Thyroid gland (tissue), 4 donors: ENCODE data around the gene PLCD1. TPM values are rescaled to one million over a fixed set of nuclear protein-coding genes. Genes with fewer than 3 reads are reported as not detected.

ENCODE experiments used
- DNase-seq, 2 donors: peaks; one replicate each; pipeline ENCODE4 v3.0.0-alpha.2; 2019
- H3K27ac ChIP-seq, 3 donors: fragments of 200-600 bp; sonication (generic); 1 replicate in 2 of 3; 2 replicates in 1 of 3; pipeline ENCODE4 v1.5.1; 2016 to 2019; ENCODE audit warnings: mild to moderate bottlenecking in 1 of 3, moderate library complexity in 1 of 3
- H3K27me3 ChIP-seq: fragments of 200-600 bp; sonication (generic); one replicate; pipeline ENCODE4 v1.5.1; 2019
- H3K36me3 ChIP-seq, 2 donors: fragments of 200-600 bp; sonication (generic); one replicate each; pipeline ENCODE4 v1.5.1; 2016 to 2019
- H3K4me1 ChIP-seq, 2 donors: fragments of 200-600 bp; sonication (generic); one replicate each; pipeline ENCODE4 v1.5.1; 2017 to 2019
- H3K4me3 ChIP-seq, 3 donors: fragments of 200-600 bp; sonication (generic); replicated peaks in 1 of 3; 1 replicate in 2 of 3; 2 replicates in 1 of 3; pipeline ENCODE4 v1.5.1; 2016; ENCODE audit warnings: mild to moderate bottlenecking in 1 of 3
- H3K9me3 ChIP-seq: fragments of 200-600 bp; sonication (generic); one replicate; pipeline ENCODE4 v1.5.1; 2017
- CTCF ChIP-seq, 6 experiments: fragments of 200-600 bp in 3 of 6; fragments of 450-650 bp in 3 of 6; sonication (generic) in 3 of 6; IDR thresholded peaks; one replicate each; pipeline ENCODE4 v1.5.1; 2016 to 2019; ENCODE audit warnings: antibody characterized with exemption in 6 of 6, mild to moderate bottlenecking in 2 of 6, inconsistent platforms in 1 of 6, moderate library complexity in 1 of 6
- POLR2A ChIP-seq, 2 donors: fragments of 450-650 bp; IDR thresholded peaks; one replicate each; pipeline ENCODE4 v1.6.1; 2017; ENCODE audit warnings: antibody characterized with exemption in 2 of 2, mild to moderate bottlenecking in 2 of 2, moderate library complexity in 1 of 2
- WGBS, 2 donors: methylation state at CpG; one replicate each; pipeline ENCODE4 v1.1.5; 2017; 5-methylcytosine and 5-hydroxymethylcytosine counted together
- intact Hi-C: fragments of 100-400 bp; cut with DNase I; formaldehyde crosslinking; loops from one replicate; pipeline ENCODE4 v1.15.1; 2023
- total RNA-seq, 4 donors: library from RNA; depleted of rRNA; stranded (reverse); fragments of >200 nt; gene quantifications; one replicate each; pipeline ENCODE4 v1.2.3, GENCODE V29; 2016

Gene PLCD1
- total RNA-seq, 4 donors from 2014 or later: 13.8 to 19.9 (median 16.0) TPM

- peak; percentile 21 to 72 (median 68) for TF ChIP-seq CTCF (IDR thresholded peaks at IDR 0.05)
- no peak for TF ChIP-seq POLR2A (IDR thresholded peaks at IDR 0.05)
- H3K27me3 ChIP-seq: no peaks in the 10 kb centered on the region
- DNase-seq: peak; percentile 82 to 86
- intact Hi-C loops: no loop called here
- peak overlapping the region in 2 of 3 donors; percentile 61 to 80 for H3K27ac ChIP-seq
- H3K36me3 ChIP-seq: peaks cover 0 to 14% of the 10 kb centered on the region in 2 donors
- 55 to 61% methylated on average over 13 to 14 of the region's 14 CpGs for WGBS, 2 donors
- no peak overlapping the region for H3K4me3 ChIP-seq
- H3K4me1 ChIP-seq: peaks cover 20 to 27% of the 10 kb centered on the region in 2 donors
- H3K9me3 ChIP-seq: no peaks in the 10 kb centered on the region
These were observed 24.9 kb downstream of the PLCD1 start for GRCh38 chr3:38004415-38005075.

GRCh38 chr3:38003817-38004414 is 25.5 kb downstream of the PLCD1 start:
- intact Hi-C loops: no loop called here
- peak overlapping the region in 2 of 3 donors; percentile 41 to 80 for H3K27ac ChIP-seq
- H3K9me3 ChIP-seq: no peaks in the 10 kb centered on the region
- H3K36me3 ChIP-seq: peaks cover 0 to 14% of the 10 kb centered on the region in 2 donors
- peaks cover 20 to 27% of the 10 kb centered on the region in 2 donors for H3K4me1 ChIP-seq
- WGBS, 2 donors: 63 to 82% methylated on average over 7 to 8 of the region's 11 CpGs
- no peak overlapping the region for H3K4me3 ChIP-seq
- no peak for TF ChIP-seq CTCF (IDR thresholded peaks at IDR 0.05)
- TF ChIP-seq POLR2A (IDR thresholded peaks at IDR 0.05): no peak
- no peaks in the 10 kb centered on the region for H3K27me3 ChIP-seq
- peak in 1 of 2 donors; percentile 1 for DNase-seq

- Histone ChIP-seq H3K27me3 (no peaks in the 10 kb centered on the region), H3K27ac (peak overlapping the region in 1 of 3 donors; percentile 80), H3K4me1 (peaks cover 20 to 30% of the 10 kb centered on the region in 2 donors), H3K9me3 (no peaks in the 10 kb centered on the region), H3K36me3 (peaks cover 0 to 14% of the 10 kb centered on the region in 2 donors), H3K4me3 (no peak overlapping the region)
- DNase-seq: peak; percentile 42 to 49
- peak; percentile 32 to 76 (median 54) for TF ChIP-seq CTCF (IDR thresholded peaks at IDR 0.05)
- no peak for TF ChIP-seq POLR2A (IDR thresholded peaks at IDR 0.05)
- WGBS, 2 donors: 69 to 81% methylated on average over 7 of the region's 7 CpGs
- intact Hi-C loops: no loop called here
These were observed 26.0 kb downstream of the PLCD1 start for GRCh38 chr3:38003371-38003816.

GRCh38 chr3:38002940-38003339 is 26.5 kb downstream of the PLCD1 start:
- 89 to 94% methylated on average over 5 to 9 of the region's 9 CpGs for WGBS, 2 donors
- Histone ChIP-seq H3K4me3 (no peak overlapping the region), H3K4me1 (peaks cover 24 to 34% of the 10 kb centered on the region in 2 donors), H3K36me3 (peaks cover 0 to 10% of the 10 kb centered on the region in 2 donors), H3K27ac (no peak overlapping the region), H3K27me3 (no peaks in the 10 kb centered on the region), H3K9me3 (no peaks in the 10 kb centered on the region)
- intact Hi-C loops: no loop called here
- DNase-seq: no peak
- TF ChIP-seq CTCF (IDR thresholded peaks at IDR 0.05) (no peak), POLR2A (IDR thresholded peaks at IDR 0.05) (no peak)
